Spinal cord (tissue), 10 donors: ENCODE measurements around the gene CNTFR. TPM values are rescaled to one million over a fixed set of nuclear protein-coding genes. Genes with fewer than 3 reads are reported as not detected.

Experiments used
- DNase-seq, 6 donors: peaks; one replicate each; pipeline versions ENCODE4 v3.0.0 to v3.0.0-alpha.2; 2013 to 2015; ENCODE audit warnings: low spot score in 6 of 6, low read depth in 4 of 6
- H3K27ac ChIP-seq: one replicate; pipeline ENCODE4 v1.5.1; 2013; ENCODE audit warnings: low read depth, low read length, control low read depth
- H3K27me3 ChIP-seq: one replicate; pipeline ENCODE4 v1.6.1; 2013; ENCODE audit warnings: low read length; ENCODE audit not compliant: control insufficient read depth, insufficient read depth
- H3K36me3 ChIP-seq: one replicate; pipeline ENCODE4 v1.6.1; 2013; ENCODE audit warnings: low read length; ENCODE audit not compliant: control insufficient read depth, insufficient read depth
- H3K4me1 ChIP-seq: one replicate; pipeline ENCODE4 v1.6.1; 2013; ENCODE audit warnings: low read length; ENCODE audit not compliant: control insufficient read depth, insufficient read depth
- H3K4me3 ChIP-seq: one replicate; pipeline ENCODE4 v1.5.1; 2013; ENCODE audit warnings: low read depth, low read length, control low read depth
- H3K9me3 ChIP-seq: one replicate; pipeline ENCODE4 v1.6.1; 2013; ENCODE audit warnings: low read length; ENCODE audit not compliant: control insufficient read depth, insufficient read depth
- WGBS: methylation state at CpG from one replicate; pipeline ENCODE4 v1.1.5; 2013; ENCODE audit warnings: missing lambda C conversion rate; ENCODE audit not compliant: insufficient coverage; 5-methylcytosine and 5-hydroxymethylcytosine counted together
- polyA plus RNA-seq, 2 donors: library from polyadenylated mRNA; unstranded; fragments of 120-200 nt; gene quantifications; one replicate each; pipeline ENCODE4 v1.2.1, GENCODE V29; 2013; ENCODE audit not compliant: insufficient read length in 2 of 2
- total RNA-seq, 2 donors: library from RNA; depleted of rRNA in 1 of 2; stranded (reverse); fragments of 120-200 nt in 1 of 2; fragments of >200 nt in 1 of 2; gene quantifications; one replicate each; pipeline versions ENCODE4 v1.2.3 to v1.2.4, GENCODE V29; 2013 to 2014
- donor health status: healthy.

CNTFR gene
- total and polyA plus RNA-seq, 4 donors, result 9.6 to 110 (median 62.3) TPM

GRCh38 chr9:34633166-34633565 lies 43.6 kb upstream of the CNTFR start:
- DNase-seq, result no peak
- Histone ChIP-seq H3K9me3 (no peaks in the 10 kb centered on the region), H3K4me1 (peaks cover 41% of the 10 kb centered on the region), H3K36me3 (peaks cover 15% of the 10 kb centered on the region), H3K27ac (no peak overlapping the region), H3K27me3 (peaks cover 30% of the 10 kb centered on the region), H3K4me3 (no peak overlapping the region)
- WGBS, result 65% methylated on average over 3 of the region's 5 CpGs

DNA sequence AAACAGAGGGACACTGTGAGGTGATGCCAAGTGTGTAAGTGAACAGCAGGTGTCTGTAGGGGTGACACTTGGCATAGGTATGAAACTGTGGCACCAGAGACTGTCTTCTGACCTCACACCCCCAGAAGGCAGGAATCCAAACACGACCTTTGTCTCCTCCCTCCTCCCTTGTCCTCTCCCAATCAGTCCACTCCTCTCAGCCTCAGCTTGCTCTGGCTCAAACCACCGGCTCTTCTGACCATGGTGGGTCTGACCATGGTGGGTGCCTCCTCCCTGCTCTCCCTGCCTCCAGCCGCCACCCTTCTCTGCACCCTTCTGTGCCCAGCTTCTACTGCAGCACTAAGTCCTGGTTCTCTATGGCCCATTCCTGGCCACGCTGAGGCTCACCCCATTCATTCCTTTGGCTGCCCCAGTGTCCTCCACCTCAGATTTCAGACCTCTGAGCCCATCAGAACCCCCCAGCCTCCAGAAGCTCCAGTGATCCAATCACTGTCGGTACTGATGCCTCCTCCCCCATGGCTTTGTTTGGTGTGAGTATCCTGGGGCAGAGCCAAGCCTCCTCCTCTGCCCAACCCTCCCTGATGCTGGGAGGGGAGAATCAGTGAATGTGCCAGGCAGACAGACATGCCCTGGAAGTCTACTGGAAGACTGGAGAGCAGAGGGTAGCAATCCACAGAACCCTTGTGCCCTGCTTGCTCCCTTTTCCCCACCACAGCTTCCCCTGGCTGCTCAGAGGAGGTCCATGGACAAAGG lies 41.1 kb upstream of the CNTFR start:
- H3K27ac ChIP-seq, result no peak overlapping the region
- DNase-seq, result peak in 2 of 6 donors; percentile 58 to 59
- H3K9me3 ChIP-seq, result no peaks in the 10 kb centered on the region
- peaks cover 54% of the 10 kb centered on the region for H3K27me3 ChIP-seq
- H3K4me3 ChIP-seq, result no peak overlapping the region
- peaks cover 12% of the 10 kb centered on the region for H3K36me3 ChIP-seq
- peaks cover 18% of the 10 kb centered on the region for H3K4me1 ChIP-seq
- 49% methylated on average over 4 of the region's 5 CpGs for WGBS

GRCh38 chr9:34629491-34629808 lies 39.9 kb upstream of the CNTFR start:
- H3K27ac ChIP-seq, result no peak overlapping the region
- peaks cover 21% of the 10 kb centered on the region for H3K4me1 ChIP-seq
- 27% methylated on average over 4 of the region's 5 CpGs for WGBS
- no peaks in the 10 kb centered on the region for H3K9me3 ChIP-seq
- DNase-seq, result no peak
- H3K36me3 ChIP-seq, result peaks cover 2% of the 10 kb centered on the region
- H3K27me3 ChIP-seq, result peaks cover 64% of the 10 kb centered on the region
- no peak overlapping the region for H3K4me3 ChIP-seq

DNA sequence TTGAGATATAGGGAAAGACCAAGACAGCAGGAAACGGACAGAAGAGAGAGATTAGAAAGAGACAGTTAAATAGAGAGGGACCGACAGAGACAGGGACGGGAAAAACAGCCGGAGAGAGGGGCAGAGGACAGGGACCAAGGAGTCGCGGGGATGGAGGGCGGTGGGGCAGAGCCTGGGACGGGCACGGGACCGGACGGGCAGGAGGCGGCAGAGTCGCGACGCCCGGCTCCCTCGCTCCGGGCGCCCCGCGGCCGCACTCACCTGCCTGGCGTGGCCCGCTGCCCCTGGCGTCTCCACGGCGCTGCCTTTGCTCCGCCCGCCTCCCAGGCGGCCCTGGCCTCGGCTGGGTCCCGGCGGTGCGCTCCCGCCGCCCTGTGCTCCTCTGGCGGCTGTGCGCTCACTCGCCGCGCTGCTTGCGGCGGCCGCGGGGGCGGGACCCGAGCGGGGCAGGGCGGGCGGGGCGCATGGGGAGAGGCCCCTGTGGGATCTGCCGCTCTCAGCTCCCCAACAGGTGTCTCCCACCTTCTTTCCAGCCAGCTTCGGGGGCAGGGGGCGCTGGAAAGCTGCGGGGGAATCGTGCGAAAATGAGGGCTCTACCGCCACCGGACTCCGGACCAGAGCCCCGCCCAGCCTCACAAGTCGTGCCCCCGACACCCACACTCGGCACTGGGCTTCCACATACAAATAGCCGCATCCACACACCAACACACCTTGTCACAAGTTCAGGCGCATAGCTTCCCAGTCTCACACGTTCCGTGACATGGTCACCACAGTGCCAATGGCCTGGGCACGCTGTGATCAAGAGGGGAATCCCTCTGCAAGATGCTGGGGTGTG lies 39.3 kb upstream of the CNTFR start, which contains the start of gene ARID3C:
ARID3C (minus strand) TSS at position 411 of the 835 bp plus-strand sequence. CDS start 1,052 bp downstream, outside the sequence.
- H3K27me3 ChIP-seq, result peaks cover 70% of the 10 kb centered on the region

GRCh38 chr9:34627716-34628655 lies 38.5 kb upstream of the CNTFR start:
- WGBS, result 58% methylated on average over 15 of the region's 20 CpGs
- Histone ChIP-seq H3K27ac (no peak overlapping the region), H3K27me3 (peaks cover 78% of the 10 kb centered on the region), H3K4me1 (peaks cover 32% of the 10 kb centered on the region), H3K9me3 (no peaks in the 10 kb centered on the region), H3K36me3 (no peaks in the 10 kb centered on the region), H3K4me3 (no peak overlapping the region)
- no peak for DNase-seq

More for the DNA sequence above, 39.3 kb upstream of the CNTFR start, which contains the start of gene ARID3C:
- no peaks in the 10 kb centered on the region for H3K36me3 ChIP-seq
- H3K4me1 ChIP-seq, result peaks cover 27% of the 10 kb centered on the region
- H3K9me3 ChIP-seq, result no peaks in the 10 kb centered on the region
- 2% methylated on average over 69 of the region's 69 CpGs for WGBS
- no peak within 1 kb of the TSS for H3K4me3 ChIP-seq
- DNase-seq, result peak in 2 of 6 donors; percentile 6 to 38
- no peak within 1 kb of the TSS for H3K27ac ChIP-seq

DNA sequence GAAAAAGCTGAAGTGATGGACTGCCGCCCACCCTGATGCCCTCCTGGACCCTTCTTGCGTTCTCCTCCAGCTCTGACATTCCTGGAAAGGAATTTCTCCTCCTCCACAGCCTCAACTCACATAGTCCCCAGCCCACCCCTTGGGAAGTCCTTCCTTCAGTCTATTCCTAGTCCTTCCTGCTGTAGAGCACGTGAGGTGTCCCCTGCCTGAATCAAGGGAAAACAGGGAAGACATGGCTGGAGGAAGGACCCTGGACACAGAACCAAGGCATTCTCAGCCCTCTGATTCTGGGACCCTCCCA lies 35.6 kb upstream of the CNTFR start:
- WGBS, result 81% methylated on average over 3 of the region's 3 CpGs
- H3K4me1 ChIP-seq, result peaks cover 23% of the 10 kb centered on the region
- peaks cover 78% of the 10 kb centered on the region for H3K27me3 ChIP-seq
- H3K36me3 ChIP-seq, result no peaks in the 10 kb centered on the region
- H3K9me3 ChIP-seq, result no peaks in the 10 kb centered on the region
- DNase-seq, result no peak
- no peak overlapping the region for H3K4me3 ChIP-seq
- no peak overlapping the region for H3K27ac ChIP-seq

DNA sequence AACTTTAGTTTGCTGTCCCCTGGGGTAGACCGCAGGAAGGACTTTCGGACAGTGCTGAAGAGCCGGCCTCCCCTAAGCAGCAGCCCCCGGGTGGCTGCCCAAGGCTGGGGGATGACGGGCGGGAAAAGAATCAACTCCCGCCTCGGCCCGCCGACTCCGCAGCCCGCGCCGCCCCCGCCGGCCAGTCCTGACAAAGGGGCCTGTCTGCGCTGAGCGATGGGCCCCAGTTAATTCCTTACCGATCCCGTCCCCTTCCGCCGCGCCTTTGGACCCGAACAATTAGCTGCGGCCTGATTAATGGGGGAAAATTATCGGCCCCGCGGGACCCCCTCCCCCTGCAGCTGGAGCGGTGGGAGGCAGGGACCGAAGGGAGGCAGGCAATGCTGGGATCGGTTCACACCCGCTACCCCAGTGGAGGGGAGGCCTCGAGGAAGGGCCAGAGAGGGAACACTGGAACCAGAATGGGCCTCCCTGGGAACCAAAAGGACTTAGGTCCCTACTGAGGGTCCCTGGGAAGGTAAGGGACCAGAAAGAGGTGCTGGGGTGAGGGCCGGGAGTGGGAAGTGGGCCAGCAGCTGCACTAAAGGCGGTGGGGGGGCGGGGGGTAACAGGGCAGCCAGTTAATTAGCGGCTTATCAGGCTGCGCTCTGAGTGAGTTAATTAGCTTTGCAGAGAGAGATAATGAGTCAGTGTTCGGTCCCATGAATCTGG lies 35.1 kb upstream of the CNTFR start:
- Histone ChIP-seq H3K4me1 (peaks cover 23% of the 10 kb centered on the region), H3K27ac (no peak overlapping the region), H3K27me3 (peaks cover 73% of the 10 kb centered on the region), H3K4me3 (no peak overlapping the region), H3K9me3 (no peaks in the 10 kb centered on the region), H3K36me3 (no peaks in the 10 kb centered on the region)
- 8% methylated on average over 38 of the region's 39 CpGs for WGBS
- DNase-seq, result peak in 2 of 6 donors; percentile 45 to 71

DNA sequence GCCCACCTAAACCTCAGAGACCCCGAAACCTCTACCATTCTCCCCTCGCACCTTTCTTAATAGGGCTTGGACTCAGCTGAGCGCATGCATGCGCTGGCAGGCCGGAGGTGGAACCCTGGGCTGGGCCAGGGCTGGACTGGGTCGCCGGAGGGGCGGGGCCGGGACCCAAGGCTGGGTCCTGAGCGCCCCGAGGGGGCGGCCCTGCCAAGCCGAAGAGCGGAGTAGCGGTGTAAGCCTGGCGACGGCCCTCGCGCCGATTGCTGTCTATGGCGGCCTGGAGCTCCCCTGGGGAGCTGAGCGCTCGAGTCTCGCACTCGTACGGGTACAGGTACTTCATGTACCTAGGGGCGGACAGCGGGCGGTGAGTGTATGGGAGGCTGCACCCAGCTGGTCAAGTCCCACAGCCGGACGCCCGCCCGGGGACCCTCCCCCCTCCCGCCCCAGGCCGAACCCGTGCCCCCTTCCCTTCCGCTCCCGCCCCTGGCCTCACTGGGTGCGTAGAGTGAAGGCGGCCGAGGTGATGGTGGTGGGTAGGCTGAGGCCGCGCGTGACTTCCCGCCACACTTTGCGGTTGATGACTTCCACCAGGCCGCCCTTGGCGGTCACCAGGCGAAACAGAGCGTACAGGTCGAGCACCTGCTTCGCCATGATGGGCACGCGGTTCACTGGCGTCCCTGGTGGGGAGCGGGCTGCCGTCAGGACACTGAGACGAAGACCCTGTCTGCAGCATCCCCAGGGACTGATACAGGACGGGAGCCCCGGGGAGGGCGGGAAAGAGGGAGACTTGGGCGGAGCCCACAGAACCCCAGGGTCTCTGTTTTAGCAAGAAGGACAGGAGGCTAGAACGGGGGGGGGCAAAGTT lies 34.1 kb upstream of the CNTFR start:
- Histone ChIP-seq H3K4me1 (peaks cover 18% of the 10 kb centered on the region), H3K4me3 (no peak overlapping the region), H3K27me3 (peaks cover 64% of the 10 kb centered on the region), H3K36me3 (no peaks in the 10 kb centered on the region), H3K27ac (no peak overlapping the region), H3K9me3 (no peaks in the 10 kb centered on the region)
- DNase-seq, result no peak
- 38% methylated on average over 57 of the region's 63 CpGs for WGBS
